Hepatocyte (in vitro differentiated cells): Measurements from ENCODE around the gene FGF13. TPM values are rescaled to one million over a fixed set of nuclear protein-coding genes. Genes with fewer than 3 reads are reported as not detected.

Source experiments
- DNase-seq: peaks from one replicate; pipeline ENCODE4 v3.0.0-alpha.2; 2016; ENCODE audit warnings: low spot score
- H2AFZ ChIP-seq: fragments of 200-600 bp; sonication (generic); 2 replicates; pipeline ENCODE4 v1.6.0; 2016; ENCODE audit warnings: antibody characterized with exemption, mild to moderate bottlenecking
- H3K27ac ChIP-seq: fragments of 200-600 bp; sonication (generic); 2 replicates; pipeline ENCODE4 v1.5.1; 2016; ENCODE audit warnings: mild to moderate bottlenecking
- H3K27me3 ChIP-seq: fragments of 200-600 bp; sonication (generic); 2 replicates; pipeline ENCODE4 v1.6.1; 2016
- H3K36me3 ChIP-seq: fragments of 200-600 bp; sonication (generic); replicated peaks from 2 replicates; pipeline ENCODE4 v1.5.1; 2016; ENCODE audit warnings: low read depth; ENCODE audit not compliant: insufficient read depth
- H3K4me1 ChIP-seq: fragments of 200-600 bp; sonication (generic); 2 replicates; pipeline ENCODE4 v1.5.1; 2016; ENCODE audit warnings: mild to moderate bottlenecking, moderate library complexity; ENCODE audit not compliant: insufficient read depth
- H3K4me2 ChIP-seq: fragments of 200-600 bp; sonication (generic); 2 replicates; pipeline ENCODE4 v1.6.0; 2016
- H3K4me3 ChIP-seq: fragments of 200-600 bp; sonication (generic); 2 replicates; pipeline ENCODE4 v1.5.1; 2016; ENCODE audit warnings: mild to moderate bottlenecking
- H3K79me2 ChIP-seq: fragments of 200-600 bp; sonication (generic); 2 replicates; pipeline ENCODE4 v1.6.0; 2017; ENCODE audit warnings: mild to moderate bottlenecking
- H3K9me2 ChIP-seq: fragments of 200-600 bp; sonication (generic); replicated peaks from 2 replicates; pipeline ENCODE4 v1.6.0; 2017; ENCODE audit warnings: mild to moderate bottlenecking; ENCODE audit not compliant: insufficient read depth
- H3K9me3 ChIP-seq: fragments of 200-600 bp; sonication (generic); 2 replicates; pipeline ENCODE4 v1.5.1; 2016; ENCODE audit warnings: low read depth, mild to moderate bottlenecking
- H4K20me1 ChIP-seq: fragments of 200-600 bp; sonication (generic); 2 replicates; pipeline ENCODE4 v1.6.0; 2016; ENCODE audit warnings: mild to moderate bottlenecking; ENCODE audit not compliant: insufficient read depth, poor library complexity, severe bottlenecking
- EZH2 ChIP-seq: fragments of 200-600 bp; sonication (generic); IDR thresholded peaks from 2 replicates; pipeline ENCODE4 v1.6.1; 2016; ENCODE audit warnings: antibody characterized with exemption, mild to moderate bottlenecking, borderline replicate concordance
- EZH2phosphoT487 ChIP-seq: fragments of 200-600 bp; sonication (generic); IDR thresholded peaks from one replicate; pipeline ENCODE4 v1.6.1; 2018; ENCODE audit warnings: antibody characterized with exemption, mild to moderate bottlenecking, low read depth, moderate library complexity; ENCODE audit not compliant: unreplicated experiment, severe bottlenecking
- WGBS: methylation state at CpG from one replicate; pipeline ENCODE4 v1.1.6; 2016; ENCODE audit warnings: low lambda C conversion rate; ENCODE audit errors: missing lambda C conversion rate; 5-methylcytosine and 5-hydroxymethylcytosine counted together
- microRNA counts: library from miRNA; unstranded; fragments of <30 nt; microRNA quantifications from one replicate; lab custom pipeline; 2017
- microRNA-seq: library from miRNA; unstranded; fragments of <30 nt; microRNA quantifications from one replicate; pipeline ENCODE4, GENCODE V29; 2017
- polyA plus RNA-seq: library from polyadenylated mRNA; unstranded; fragments of >200 nt; fragmentation: Nextera tagmentation; extraction: Ambion mirVana; gene quantifications from 2 replicates; pipeline ENCODE4 v1.2.1, GENCODE V29; 2016
- small RNA-seq: library from RNA; depleted of rRNA; stranded (forward); fragments of <200 nt; gene quantifications from one replicate; pipeline ENCODE3, GENCODE V24; 2014
- total RNA-seq: library from RNA; depleted of rRNA; stranded (reverse); fragments of >200 nt; gene quantifications from 2 replicates; pipeline ENCODE4 v1.2.3, GENCODE V29; 2014
- TF ChIP-seq, protein P1 (sequence below): fragments of 200-600 bp; sonication (generic); IDR thresholded peaks from 2 replicates; pipeline ENCODE4 v1.5.1; 2016; ENCODE audit warnings: antibody characterized with exemption, mild to moderate bottlenecking; ENCODE audit not compliant: poor library complexity

FGF13 gene
- total and polyA plus RNA-seq, 2 experiments from 2014 or later = 9.5 to 13.1 TPM

DNA sequence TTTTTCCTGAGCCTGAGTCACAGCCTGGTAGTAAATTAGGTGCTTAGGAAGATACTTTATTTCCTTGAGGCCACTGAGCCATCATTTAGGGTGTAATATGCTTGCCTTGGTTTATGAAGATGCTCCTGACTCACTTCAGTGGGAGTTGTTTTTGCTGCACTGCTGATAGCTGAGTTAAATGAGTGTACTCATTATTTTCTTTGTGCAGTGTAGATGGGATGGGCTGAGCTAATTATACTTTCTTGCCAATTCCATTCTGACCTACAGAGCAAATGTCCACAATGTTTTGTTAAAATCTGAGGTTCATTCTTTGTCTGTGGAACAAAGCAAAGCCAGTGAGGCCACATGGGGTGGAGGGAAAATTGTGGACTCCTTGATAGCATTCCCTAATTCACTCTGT is 60.0 kb downstream of the FGF13 start:
- Histone ChIP-seq H3K27ac (no peak overlapping the region), H2AFZ (no peak overlapping the region), H3K36me3 (no peaks in the 10 kb centered on the region), H3K9me2 (no peaks in the 10 kb centered on the region), H3K27me3 (no peaks in the 10 kb centered on the region), H3K79me2 (no peaks in the 10 kb centered on the region), H3K4me3 (no peak overlapping the region), H3K9me3 (no peaks in the 10 kb centered on the region), H3K4me1 (no peaks in the 10 kb centered on the region), H4K20me1 (no peaks in the 10 kb centered on the region), H3K4me2 (no peak overlapping the region)
- no peak for TF ChIP-seq EZH2phosphoT487
- TF ChIP-seq, protein P1, sequence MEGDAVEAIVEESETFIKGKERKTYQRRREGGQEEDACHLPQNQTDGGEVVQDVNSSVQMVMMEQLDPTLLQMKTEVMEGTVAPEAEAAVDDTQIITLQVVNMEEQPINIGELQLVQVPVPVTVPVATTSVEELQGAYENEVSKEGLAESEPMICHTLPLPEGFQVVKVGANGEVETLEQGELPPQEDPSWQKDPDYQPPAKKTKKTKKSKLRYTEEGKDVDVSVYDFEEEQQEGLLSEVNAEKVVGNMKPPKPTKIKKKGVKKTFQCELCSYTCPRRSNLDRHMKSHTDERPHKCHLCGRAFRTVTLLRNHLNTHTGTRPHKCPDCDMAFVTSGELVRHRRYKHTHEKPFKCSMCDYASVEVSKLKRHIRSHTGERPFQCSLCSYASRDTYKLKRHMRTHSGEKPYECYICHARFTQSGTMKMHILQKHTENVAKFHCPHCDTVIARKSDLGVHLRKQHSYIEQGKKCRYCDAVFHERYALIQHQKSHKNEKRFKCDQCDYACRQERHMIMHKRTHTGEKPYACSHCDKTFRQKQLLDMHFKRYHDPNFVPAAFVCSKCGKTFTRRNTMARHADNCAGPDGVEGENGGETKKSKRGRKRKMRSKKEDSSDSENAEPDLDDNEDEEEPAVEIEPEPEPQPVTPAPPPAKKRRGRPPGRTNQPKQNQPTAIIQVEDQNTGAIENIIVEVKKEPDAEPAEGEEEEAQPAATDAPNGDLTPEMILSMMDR = no peak
- DNase-seq = no peak

DNA sequence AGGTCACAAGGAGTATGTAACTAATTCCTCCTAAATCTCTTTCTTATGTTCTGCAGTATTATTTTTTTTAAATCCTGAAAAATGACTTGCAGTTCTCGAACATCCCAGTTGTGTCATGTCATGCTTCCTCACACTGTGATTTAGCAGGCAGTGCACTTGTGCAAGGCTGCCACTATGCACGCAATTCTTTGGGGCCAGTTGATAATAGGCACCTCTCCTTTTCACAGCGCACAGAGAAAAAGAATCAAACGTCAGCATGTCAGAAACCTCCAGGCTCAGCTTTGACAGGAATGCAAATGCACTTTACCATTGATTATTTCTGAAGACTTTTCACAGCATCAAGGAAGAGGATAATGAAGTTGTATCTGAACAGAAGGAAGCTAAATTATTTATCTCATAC is 62.9 kb downstream of the FGF13 start:
- TF ChIP-seq EZH2 (no peak), EZH2phosphoT487 (no peak)
- TF ChIP-seq, protein P1 = no peak
- Histone ChIP-seq H3K36me3 (no peaks in the 10 kb centered on the region), H3K9me3 (no peaks in the 10 kb centered on the region), H4K20me1 (no peaks in the 10 kb centered on the region), H3K4me2 (no peak overlapping the region), H2AFZ (no peak overlapping the region), H3K79me2 (no peaks in the 10 kb centered on the region), H3K4me1 (no peaks in the 10 kb centered on the region), H3K27ac (no peak overlapping the region), H3K9me2 (no peaks in the 10 kb centered on the region), H3K27me3 (no peaks in the 10 kb centered on the region), H3K4me3 (no peak overlapping the region)
- WGBS = 78% methylated on average over 4 of the region's 4 CpGs
- DNase-seq = no peak

DNA sequence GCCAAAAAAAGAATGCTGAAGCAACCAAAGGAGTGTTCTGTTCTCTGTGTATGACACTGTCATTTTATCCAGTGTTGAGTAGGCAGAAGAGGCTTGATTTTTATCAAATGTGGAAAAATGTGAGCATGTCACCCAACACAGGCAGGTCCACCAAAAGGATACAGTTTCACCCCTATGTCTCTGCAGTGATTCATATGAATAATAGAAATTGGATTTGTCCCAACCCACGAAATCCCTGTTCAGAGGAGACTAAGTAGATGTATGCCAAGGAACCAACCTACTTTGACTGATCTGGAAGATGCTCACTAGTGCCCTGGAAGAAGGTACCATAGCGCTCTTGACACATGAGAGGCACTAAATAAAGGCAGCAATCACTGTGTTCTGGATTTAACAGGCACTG is 72.5 kb downstream of the FGF13 start:
- Histone ChIP-seq H3K9me2 (no peaks in the 10 kb centered on the region), H3K4me2 (no peak overlapping the region), H3K79me2 (no peaks in the 10 kb centered on the region), H3K4me3 (no peak overlapping the region), H3K27ac (no peak overlapping the region), H3K27me3 (no peaks in the 10 kb centered on the region), H3K4me1 (no peaks in the 10 kb centered on the region), H3K36me3 (no peaks in the 10 kb centered on the region), H3K9me3 (no peaks in the 10 kb centered on the region), H4K20me1 (no peaks in the 10 kb centered on the region), H2AFZ (no peak overlapping the region)
- no peak for TF ChIP-seq EZH2phosphoT487
- TF ChIP-seq EZH2 = no peak
- WGBS = 49% methylated on average over 2 of the region's 2 CpGs
- DNase-seq = no peak

MicroRNA genes within 50 kb of the gene (microRNA counts, 767-probe panel; counts per million panel counts)
- not detected for microRNA hsa-miR-504 (lab: Ali Mortazavi, UCI)

Small RNAs within 50 kb of the gene (microRNA-seq; reads per million reads assigned to microRNA genes)
- gene MIR504 = 13.9 reads per million, percentile 30 among the genes with 10 or more reads in this experiment

Small RNAs within 50 kb of the gene (small RNA-seq; reads per million reads assigned to genes)
- gene AL031386.1 (not detected), gene MIR504 (0.34 reads per million, percentile 15 among the genes with 10 or more reads in this experiment)
